Measurements from ENCODE around the gene FAM83G. TPM values are rescaled to one million over a fixed set of nuclear protein-coding genes. Genes with fewer than 3 reads are reported as not detected.

The FAM83G gene
- total RNA-seq, 2 experiments from 2014 or later = 2.9 to 3.0 TPM

DNA sequence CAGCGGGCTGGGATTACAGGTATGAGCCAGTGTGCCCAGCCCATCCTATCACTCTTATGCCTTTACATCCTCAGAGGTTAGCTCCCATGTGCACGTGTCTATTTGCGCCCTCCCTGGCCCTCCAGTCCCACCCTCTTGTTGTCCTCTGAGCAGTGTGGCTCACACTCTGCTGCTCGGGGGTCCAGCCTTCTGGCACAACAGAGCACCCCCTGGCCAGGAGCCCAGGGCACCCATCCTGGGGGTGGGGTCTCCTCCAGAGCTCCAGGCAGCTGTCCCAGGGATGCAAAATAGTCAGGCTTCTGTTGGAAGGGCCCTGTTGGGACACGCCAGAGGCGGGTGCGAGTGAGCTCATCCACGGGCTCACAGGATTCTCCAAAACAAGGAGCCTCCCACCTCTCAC lies 11.7 kb upstream of the FAM83G start:
- no peaks in the 10 kb centered on the region for H3K9me3 Mint-ChIP-seq
- H3K9me3 ChIP-seq (ENCODE audit: control insufficient read depth in 1 of 2, insufficient read depth in 1 of 2, low read length in 2 of 2) = no peaks in the 10 kb centered on the region
- H3K27me3 Mint-ChIP-seq = no peaks in the 10 kb centered on the region
- no peak overlapping the region for H3K4me3 Mint-ChIP-seq
- H3K27me3 ChIP-seq (ENCODE audit: control insufficient read depth in 1 of 2, insufficient read depth in 2 of 2, low read length in 2 of 2) = no peaks in the 10 kb centered on the region
- no peak overlapping the region for H3K27ac ChIP-seq (ENCODE audit: low read depth in 1 of 2, low read length in 2 of 2)
- H3K27ac Mint-ChIP-seq = no peak overlapping the region
- DNase-seq = no peak
- no peak overlapping the region for H3K4me3 ChIP-seq (ENCODE audit: low read length)
- no peak for TF ChIP-seq CTCF (IDR thresholded peaks at IDR 0.05)
- CTCF ChIA-PET = no interaction called here
- POLR2A ChIA-PET = interaction anchor here (1.5 to 1.7 kb wide), 2 partner anchors 10 to 12 kb away, joined by 3 to 5 read pairs; partner anchors contain the start of gene FAM83G
- ATAC-seq (ENCODE audit: poor library complexity) = no peak
- intact Hi-C loops (cut with DNase I, micrococcal nuclease) = loop anchor here in 1 of 2 experiments (10.0 kb wide), 1 partner anchor 191 kb away; no protein-coding TSS in a partner anchor
- H3K36me3 ChIP-seq (ENCODE audit: insufficient read depth, low read length) = peaks cover 10% of the 10 kb centered on the region
- H3K36me3 Mint-ChIP-seq (ENCODE audit: low read depth) = peaks cover 17% of the 10 kb centered on the region
- H3K4me1 ChIP-seq (ENCODE audit: insufficient read depth, low read length) = peaks cover 10% of the 10 kb centered on the region
- H3K4me1 Mint-ChIP-seq (ENCODE audit: low read depth) = peaks cover 18% of the 10 kb centered on the region

DNA sequence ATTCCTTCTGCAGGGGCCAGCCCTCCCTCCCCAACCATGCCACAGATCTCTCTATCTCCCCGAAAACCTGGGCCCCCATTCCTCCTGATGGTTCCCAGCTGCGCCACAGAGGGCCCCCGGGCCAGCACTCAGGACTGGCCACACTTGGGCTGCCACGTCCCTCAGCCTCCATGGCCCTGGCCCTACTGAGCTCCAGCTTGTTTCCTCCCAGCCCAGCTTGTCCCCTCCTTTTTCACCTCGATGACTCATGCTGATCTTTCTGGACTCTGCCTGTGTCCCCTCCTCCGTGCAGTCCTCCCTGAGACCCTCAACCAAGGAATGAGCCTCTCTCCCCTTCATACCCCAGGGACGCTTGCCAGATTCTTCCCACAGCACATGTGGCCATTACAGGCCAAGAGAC lies 10.9 kb upstream of the FAM83G start:
- no peak for DNase-seq
- H3K4me1 ChIP-seq (ENCODE audit: insufficient read depth, low read length) = peaks cover 10% of the 10 kb centered on the region
- no peak for TF ChIP-seq CTCF (IDR thresholded peaks at IDR 0.05)

GRCh38 chr17:19014628-19015215 lies 10.2 kb upstream of the FAM83G start:
- Histone ChIP-seq H3K27me3 (ENCODE audit: control insufficient read depth in 1 of 2, insufficient read depth in 2 of 2, low read length in 2 of 2) (no peaks in the 10 kb centered on the region), H3K9me3 (ENCODE audit: control insufficient read depth in 1 of 2, insufficient read depth in 1 of 2, low read length in 2 of 2) (no peaks in the 10 kb centered on the region), H3K4me1 (ENCODE audit: insufficient read depth, low read length) (peaks cover 10% of the 10 kb centered on the region), H3K27ac (ENCODE audit: low read depth in 1 of 2, low read length in 2 of 2) (no peak overlapping the region), H3K4me3 (ENCODE audit: low read length) (no peak overlapping the region), H3K36me3 (ENCODE audit: insufficient read depth, low read length) (no peaks in the 10 kb centered on the region)
- Mint-ChIP-seq H3K9me3 (no peaks in the 10 kb centered on the region), H3K27me3 (no peaks in the 10 kb centered on the region), H3K4me3 (no peak overlapping the region), H3K36me3 (ENCODE audit: low read depth) (peaks cover 5% of the 10 kb centered on the region), H3K27ac (no peak overlapping the region), H3K4me1 (ENCODE audit: low read depth) (peaks cover 18% of the 10 kb centered on the region)
- ChIA-PET POLR2A (no interaction called here), CTCF (no interaction called here)
- no peak for DNase-seq
- TF ChIP-seq CTCF (IDR thresholded peaks at IDR 0.05) = no peak
- intact Hi-C loops (cut with DNase I, micrococcal nuclease) = loop anchor here in 1 of 2 experiments (10.0 kb wide), 1 partner anchor 190 kb away; no protein-coding TSS in a partner anchor
- no peak for ATAC-seq (ENCODE audit: poor library complexity)

More for the DNA sequence above, 10.9 kb upstream of the FAM83G start:
- H3K4me1 Mint-ChIP-seq (ENCODE audit: low read depth) = peaks cover 18% of the 10 kb centered on the region
- Histone ChIP-seq H3K27ac (ENCODE audit: low read depth in 1 of 2, low read length in 2 of 2) (no peak overlapping the region), H3K36me3 (ENCODE audit: insufficient read depth, low read length) (peaks cover 2% of the 10 kb centered on the region), H3K9me3 (ENCODE audit: control insufficient read depth in 1 of 2, insufficient read depth in 1 of 2, low read length in 2 of 2) (no peaks in the 10 kb centered on the region), H3K27me3 (ENCODE audit: control insufficient read depth in 1 of 2, insufficient read depth in 2 of 2, low read length in 2 of 2) (no peaks in the 10 kb centered on the region), H3K4me3 (ENCODE audit: low read length) (no peak overlapping the region)
- no peak overlapping the region for H3K27ac Mint-ChIP-seq
- no peak for ATAC-seq (ENCODE audit: poor library complexity)
- H3K4me3 Mint-ChIP-seq = no peak overlapping the region
- intact Hi-C loops (cut with DNase I, micrococcal nuclease) = loop anchor here in 1 of 2 experiments (10.0 kb wide), 1 partner anchor 191 kb away; no protein-coding TSS in a partner anchor
- POLR2A ChIA-PET = interaction anchor here (1.7 kb wide), 1 partner anchor 9 kb away, joined by 5 read pairs; no protein-coding TSS in a partner anchor
- H3K9me3 Mint-ChIP-seq = no peaks in the 10 kb centered on the region
- CTCF ChIA-PET = no interaction called here
- H3K27me3 Mint-ChIP-seq = no peaks in the 10 kb centered on the region
- peaks cover 10% of the 10 kb centered on the region for H3K36me3 Mint-ChIP-seq (ENCODE audit: low read depth)
